Amygdala (tissue), 56 donors: ENCODE measurements around the gene FAM81A.
"Not testable (repeated sequence)": the region's sequence is repeated elsewhere in the genome, so short reads cannot be mapped to it uniquely, and the experiment has no call there.

ENCODE experiments used
- DNase-seq, 56 donors: peaks; one replicate each; lab custom pipeline; 2025; lab: John Stamatoyannopoulos, UW

Gene FAM81A

DNA sequence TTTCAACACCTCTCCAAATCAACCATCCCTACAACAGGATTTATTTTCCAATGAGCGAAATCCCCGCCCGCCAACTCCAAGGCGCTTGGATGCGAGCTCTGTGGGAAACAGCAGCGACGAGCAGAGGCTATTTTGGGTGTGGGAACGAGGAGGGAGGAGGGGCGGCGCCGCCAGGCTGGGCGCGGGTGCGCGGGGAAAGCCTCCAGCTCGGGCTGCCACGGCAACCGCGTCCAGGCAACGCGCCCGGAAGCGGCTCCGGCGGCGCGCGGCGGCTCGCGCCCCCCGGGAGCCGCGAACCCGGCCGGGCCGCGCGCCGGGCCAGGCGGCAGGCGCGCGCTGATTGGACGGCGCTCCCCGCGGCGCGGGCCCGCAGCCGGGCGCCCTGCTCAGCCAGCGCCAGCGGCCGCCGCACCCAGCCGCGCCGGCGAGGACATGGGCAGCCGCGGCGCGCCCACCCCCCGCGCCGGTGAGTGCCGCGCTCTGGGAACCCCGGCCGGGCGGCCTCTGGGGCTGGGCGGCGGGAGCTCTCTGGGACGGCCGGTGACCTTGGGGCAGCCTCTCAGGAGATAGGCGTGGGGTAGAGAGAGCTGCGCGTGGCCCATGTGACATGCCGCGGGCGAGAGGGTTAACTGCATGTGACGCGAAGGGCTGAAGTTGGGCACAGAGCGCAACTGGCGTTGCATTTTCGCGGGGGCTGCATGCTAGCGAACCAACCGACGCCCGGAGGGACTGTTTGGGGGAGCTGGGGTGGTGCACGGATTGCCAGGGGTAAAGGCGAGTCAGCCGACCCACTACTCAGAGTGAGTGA, at the start of gene FAM81A:
TSS of gene FAM81A (plus strand) at position 370 of the 808 bp plus-strand sequence. CDS start 20,441 bp downstream, outside the sequence.
- peak in 55 of 56 donors; percentile 6 to 91 (median 72) for DNase-seq

DNA sequence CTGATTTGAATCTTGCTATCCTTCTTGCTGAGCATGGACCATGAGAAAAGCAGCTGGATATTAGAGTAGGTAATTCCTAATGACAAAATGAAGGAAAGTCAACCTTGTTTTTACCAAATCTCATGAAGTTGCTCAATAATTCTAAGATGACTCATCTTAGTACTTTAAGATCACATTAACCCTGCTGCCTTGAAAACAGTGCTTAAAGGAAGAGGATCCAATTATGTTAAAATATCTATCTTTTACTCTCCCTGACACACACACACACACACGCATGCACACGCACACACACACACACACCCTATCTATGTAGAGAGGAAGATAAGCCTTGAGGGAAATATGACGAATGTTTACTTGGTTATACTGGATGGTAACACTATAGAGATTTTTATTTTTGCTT, 49.3 kb upstream of the FAM81A start:
- no peak for DNase-seq

DNA sequence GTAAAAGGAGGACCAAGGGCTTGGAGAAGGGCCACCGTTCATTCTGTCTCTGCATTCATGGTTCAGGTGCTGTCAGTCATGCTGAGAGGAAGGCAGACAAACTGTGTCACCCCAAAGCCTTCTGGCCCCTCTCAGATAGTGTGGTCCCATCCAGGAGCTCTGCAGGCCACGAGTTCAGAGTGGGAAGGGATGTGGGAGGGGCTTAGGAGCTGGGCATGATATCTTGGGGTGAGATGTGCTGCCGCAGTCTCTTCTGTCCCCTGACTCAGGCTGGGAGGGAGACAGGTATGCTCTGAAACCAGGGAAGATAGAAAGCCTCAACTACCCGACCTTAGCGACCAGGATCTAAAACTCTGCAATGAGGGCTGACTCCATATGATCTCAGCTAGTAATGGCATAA, 45.7 kb upstream of the FAM81A start:
- DNase-seq = no peak

DNA sequence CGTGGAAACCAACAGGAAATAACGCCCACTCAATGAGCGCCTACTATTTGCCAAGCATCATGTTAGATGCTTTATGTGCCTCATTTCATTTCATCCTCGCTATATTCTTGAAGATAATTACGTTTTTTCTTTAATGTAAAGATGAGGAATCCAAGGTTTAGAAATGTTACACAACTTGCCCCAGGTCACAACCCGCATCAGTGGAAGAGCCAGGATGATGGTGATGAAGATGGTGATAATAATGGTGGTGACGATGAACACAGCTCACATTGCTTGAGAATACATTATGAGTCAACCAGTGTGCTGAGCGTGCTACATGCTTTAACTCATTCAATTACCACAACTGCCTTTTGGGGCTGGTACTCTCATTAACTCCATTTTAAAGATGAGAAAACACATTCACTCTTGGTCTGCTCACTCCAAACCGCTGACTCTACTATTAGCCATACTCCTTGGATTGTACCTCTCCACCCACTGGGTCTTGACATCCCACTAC, 43.8 kb upstream of the FAM81A start:
- no peak for DNase-seq

GRCh38 chr15:59396211-59396610, 41.8 kb upstream of the FAM81A start:
- DNase-seq = no peak

- DNase-seq = no peak
Measured at GRCh38 chr15:59396679-59397078, 41.3 kb upstream of the FAM81A start.

- no peak for DNase-seq
Measured at GRCh38 chr15:59398220-59398619, 39.8 kb upstream of the FAM81A start.

- DNase-seq = peak in 22 of 56 donors; percentile 1 to 49 (median 4)
Measured at GRCh38 chr15:59399465-59400102, 38.4 kb upstream of the FAM81A start.

- no peak for DNase-seq
Measured at GRCh38 chr15:59400103-59400813, 37.7 kb upstream of the FAM81A start.

- not testable (repeated sequence) for DNase-seq
Measured at GRCh38 chr15:59401051-59401823, 36.7 kb upstream of the FAM81A start.

DNA sequence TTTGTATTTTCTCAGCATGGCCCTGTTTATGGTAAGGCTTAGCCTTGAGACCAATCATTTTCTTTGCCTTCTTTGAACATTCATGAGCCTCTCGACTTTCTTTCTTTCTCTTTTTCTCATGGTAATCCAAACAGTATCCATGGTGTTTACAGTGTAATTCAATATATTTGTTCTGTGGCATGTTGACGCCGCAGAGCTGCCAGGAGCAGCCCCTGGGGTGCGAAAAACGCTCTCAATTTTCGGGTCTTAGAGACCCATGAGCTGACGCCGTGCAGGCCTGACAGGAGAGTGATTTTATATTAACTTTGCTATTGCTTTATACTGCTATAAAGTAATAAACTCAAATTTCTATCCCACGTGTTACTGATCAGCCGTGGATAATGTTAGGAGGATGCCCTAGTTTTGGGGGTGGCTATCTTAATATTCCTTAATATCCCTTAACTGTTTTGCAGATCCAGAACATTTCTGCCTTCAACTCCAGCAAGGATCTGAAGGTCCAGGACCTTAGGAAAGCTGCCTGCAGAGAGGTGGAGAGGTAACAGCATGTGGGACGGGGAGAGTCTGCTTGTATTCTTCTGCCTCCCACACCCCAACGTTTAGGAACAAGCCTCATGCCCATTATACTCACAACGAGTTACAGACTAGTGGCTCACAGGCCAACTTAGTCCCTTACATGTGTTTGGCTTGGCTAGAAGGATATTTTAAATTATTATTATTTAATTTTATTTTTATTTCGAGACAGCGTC, 36.0 kb upstream of the FAM81A start:
- DNase-seq = no peak

- DNase-seq = no peak
Measured at GRCh38 chr15:59405079-59405478, 32.9 kb upstream of the FAM81A start.

- DNase-seq = no peak
Measured at GRCh38 chr15:59406446-59406845, 31.5 kb upstream of the FAM81A start.

GRCh38 chr15:59407946-59408345, 30.0 kb upstream of the FAM81A start:
- no peak for DNase-seq

GRCh38 chr15:59410391-59410896, 27.5 kb upstream of the FAM81A start:
- DNase-seq = no peak

GRCh38 chr15:59413577-59413976, 24.4 kb upstream of the FAM81A start:
- DNase-seq = no peak

GRCh38 chr15:59416816-59417215, 21.2 kb upstream of the FAM81A start:
- DNase-seq = no peak

- no peak for DNase-seq
Measured at GRCh38 chr15:59419170-59419569, 18.8 kb upstream of the FAM81A start.

GRCh38 chr15:59420108-59420507, 17.9 kb upstream of the FAM81A start:
- no peak for DNase-seq
